Measurements from ENCODE around the gene RS1. TPM values are rescaled to one million over a fixed set of nuclear protein-coding genes. Genes with fewer than 3 reads are reported as not detected.
A peak's percentile ranks its signal among the peaks of the same experiment; 100 is the strongest.

RS1 gene
- total and polyA plus RNA-seq, 2 of the 13 experiments (the other 11 are each of a cell fraction or from before 2014, with no cell fraction given) = not detected

GRCh38 chrX:18617407-18617750 lies 54.5 kb downstream of the RS1 start (continued):
- no peak for TF ChIP-seq SOX13 (IDR thresholded peaks at IDR 0.05)
- TF ChIP-seq SOX13 (CRISPR knock-in tag; conservative IDR thresholded peaks at IDR 0.05 in 1 of 2, IDR thresholded peaks at IDR 0.05 in 1 of 2) = peak in 1 of 2 experiments; percentile 62; a peak in 2 of 4 replicates
- TF ChIP-seq SAP130 (CRISPR knock-in tag; IDR thresholded peaks at IDR 0.05; ENCODE audit: low read depth) = peak; percentile 22; the same call in 1 of the 2 replicates
- TF ChIP-seq ZNF605 (CRISPR knock-in tag; IDR thresholded peaks at IDR 0.05) = no peak

- intact Hi-C loops (cut with micrococcal nuclease; ENCODE audit: unreplicated experiment) = no loop called here
Observed at GRCh38 chrX:18616688-18617406, 55.1 kb downstream of the RS1 start.

More at GRCh38 chrX:18616688-18617406, 55.1 kb downstream of the RS1 start:
- Histone ChIP-seq H3K27ac (ENCODE audit: extremely low read length, insufficient read depth, low read length) (no peak overlapping the region), H4K20me1 (ENCODE audit: insufficient read depth, low read length) (no peaks in the 10 kb centered on the region), H3K79me2 (ENCODE audit: insufficient read depth, low read length) (no peaks in the 10 kb centered on the region), H3K27me3 (ENCODE audit: control insufficient read depth in 1 of 2, insufficient read depth in 2 of 2, low read length in 2 of 2) (no peaks in the 10 kb centered on the region), H2AFZ (ENCODE audit: low read length) (no peak overlapping the region), H3K4me1 (ENCODE audit: insufficient read depth, low read length) (peaks cover 35% of the 10 kb centered on the region), H3K9me3 (ENCODE audit: low read length) (no peaks in the 10 kb centered on the region), H3K4me3 (replicated peaks in 1 of 3; ENCODE audit: insufficient read depth in 1 of 3, low read depth in 2 of 3, low read length in 3 of 3) (no peak overlapping the region), H3K4me2 (ENCODE audit: low read depth, low read length) (no peak overlapping the region), H3K36me3 (replicated peaks in 1 of 2; ENCODE audit: control insufficient read depth in 1 of 2, insufficient read depth in 2 of 2, low read length in 2 of 2) (peaks cover 0 to 11% of the 10 kb centered on the region in 2 experiments; a peak in 1 of 5 replicates), H3K9ac (ENCODE audit: insufficient read depth, low read depth, low read length) (no peak overlapping the region)
- TF ChIP-seq MBD4 (IDR thresholded peaks at IDR 0.05; ENCODE audit: borderline replicate concordance, low read length) = no peak
- TF ChIP-seq, protein P1, sequence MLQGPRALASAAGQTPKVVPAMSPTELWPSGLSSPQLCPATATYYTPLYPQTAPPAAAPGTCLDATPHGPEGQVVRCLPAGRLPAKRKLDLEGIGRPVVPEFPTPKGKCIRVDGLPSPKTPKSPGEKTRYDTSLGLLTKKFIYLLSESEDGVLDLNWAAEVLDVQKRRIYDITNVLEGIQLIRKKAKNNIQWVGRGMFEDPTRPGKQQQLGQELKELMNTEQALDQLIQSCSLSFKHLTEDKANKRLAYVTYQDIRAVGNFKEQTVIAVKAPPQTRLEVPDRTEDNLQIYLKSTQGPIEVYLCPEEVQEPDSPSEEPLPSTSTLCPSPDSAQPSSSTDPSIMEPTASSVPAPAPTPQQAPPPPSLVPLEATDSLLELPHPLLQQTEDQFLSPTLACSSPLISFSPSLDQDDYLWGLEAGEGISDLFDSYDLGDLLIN (CRISPR knock-in tag; IDR thresholded peaks at IDR 0.05; ENCODE audit: borderline replicate concordance) = no peak
- TF ChIP-seq RXRA (CRISPR knock-in tag; IDR thresholded peaks at IDR 0.05) = no peak
- TF ChIP-seq TFAP4 (IDR thresholded peaks at IDR 0.05; ENCODE audit: borderline replicate concordance, low read depth) = no peak
- TF ChIP-seq ZNF260 (CRISPR knock-in tag; IDR thresholded peaks at IDR 0.05; ENCODE audit: borderline replicate concordance, low read depth) = no peak
- WGBS (ENCODE audit: low lambda C conversion rate) = 93% methylated on average over 8 of the region's 8 CpGs
- no peak for DNase-seq (ENCODE audit: low spot score)
- ChIA-PET CTCF (ENCODE audit: low intra/inter-chr PET ratio, low total read pairs) (interaction anchor here (0.9 kb wide), 1 partner anchor 60 kb away, joined by 3 read pairs; no protein-coding TSS in a partner anchor), POLR2A (no interaction called here)
- no peak; the same call in 2 of the 3 replicates for ATAC-seq
- FAIRE-seq = no peak
- BruUV-seq (replicated peaks) = no TSS peak
- in situ Hi-C loops (cut with HindIII; ENCODE audit: extremely low pct_ligation_motif_present, low pct_unique_long_range_greater_than_20kb) = loop anchor here (25.0 kb wide), 2 partner anchors 180 to 270 kb away; partner anchors contain the start of gene CDKL5
